ENCODE measurements around the gene SYMPK.
"Not testable (repeated sequence)": the region's sequence is repeated elsewhere in the genome, so short reads cannot be mapped to it uniquely, and the experiment has no call there.

SYMPK gene

DNA sequence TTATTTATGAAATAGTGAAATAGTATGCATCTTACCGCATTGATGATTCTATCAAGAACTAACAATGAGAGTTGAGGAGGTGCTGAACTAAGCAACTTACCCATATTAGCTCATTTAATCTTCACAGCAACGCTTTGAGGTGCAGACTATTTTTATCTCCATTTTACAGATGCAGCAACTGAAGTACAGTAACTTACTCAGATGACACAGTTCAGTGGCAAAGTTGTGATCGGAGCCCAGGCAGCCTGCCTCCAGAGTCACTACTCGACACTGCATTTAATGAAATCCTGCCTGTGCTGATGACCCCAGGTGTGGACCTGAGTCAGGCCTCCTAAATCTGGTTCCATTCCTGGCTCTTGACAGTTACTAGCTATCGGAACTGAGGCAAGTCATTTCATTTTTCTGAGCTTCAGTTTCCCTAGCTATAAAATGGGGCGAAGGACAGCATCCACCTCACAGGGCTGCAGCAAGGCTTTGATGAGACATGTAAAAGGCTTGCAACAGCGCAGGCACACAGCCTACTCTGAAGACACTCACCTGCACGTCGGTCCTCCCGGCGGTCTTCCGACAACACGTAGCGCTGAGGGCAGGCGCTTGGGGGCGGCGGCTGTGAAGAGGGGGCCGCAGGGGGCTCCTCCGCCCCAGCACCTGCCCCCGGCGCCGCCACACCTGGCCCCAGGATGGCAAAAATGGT is 37.9 kb upstream of the SYMPK start:
- Histone ChIP-seq H3K27me3 (ENCODE audit: control insufficient read depth in 5 of 5, insufficient read depth in 4 of 5, low read length in 5 of 5) (no peaks in the 10 kb centered on the region), H3K36me3 (ENCODE audit: control insufficient read depth in 5 of 5, insufficient read depth in 5 of 5, low read length in 5 of 5) (peaks cover 0 to 18% (median 15%) of the 10 kb centered on the region in 5 donors), H3K27ac (ENCODE audit: low read depth, low read length) (no peak overlapping the region), H3K9me3 (ENCODE audit: control insufficient read depth in 5 of 5, low read length in 5 of 5) (no peaks in the 10 kb centered on the region), H3K9ac (ENCODE audit: low read length in 5 of 5) (peak overlapping the region in 1 of 5 donors; percentile 59), H3K4me3 (ENCODE audit: low read depth in 1 of 5, low read length in 5 of 5) (peak overlapping the region in 4 of 5 donors; percentile 48 to 88 (median 72)), H3K4me1 (ENCODE audit: control insufficient read depth in 5 of 5, insufficient read depth in 5 of 5, low read length in 5 of 5) (peaks cover 3 to 26% (median 24%) of the 10 kb centered on the region in 5 donors)

DNA sequence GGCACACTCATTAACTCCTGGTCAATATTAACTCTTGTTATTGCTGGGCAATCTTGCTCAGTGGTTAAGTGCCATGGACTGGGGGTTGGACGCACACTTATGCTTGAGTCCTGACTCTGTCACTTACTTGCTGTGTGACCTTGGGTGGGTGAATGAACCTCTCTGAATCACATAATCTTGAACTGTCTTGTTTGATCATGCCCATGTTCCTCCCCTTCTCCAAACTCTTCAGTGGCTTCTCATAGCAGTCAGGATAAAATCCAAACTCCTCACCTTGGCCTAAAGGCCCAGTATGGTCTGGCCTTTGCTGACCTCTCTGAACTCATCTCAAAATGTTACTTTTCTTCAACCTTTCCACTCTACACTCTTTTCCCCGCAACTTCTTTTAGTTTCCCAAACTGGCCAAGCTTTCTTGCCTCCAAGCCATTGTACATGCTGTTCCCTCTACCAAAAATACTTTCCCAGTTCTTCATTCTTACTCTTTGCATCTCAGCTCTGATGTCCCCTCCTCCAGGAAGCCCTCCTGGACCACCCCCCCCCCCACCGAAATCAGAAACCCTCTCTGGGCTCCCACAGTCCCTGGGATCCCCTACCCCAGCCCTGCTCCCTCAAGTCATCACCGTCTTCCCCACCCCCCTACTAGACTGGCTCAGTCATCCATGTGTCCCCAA is 37.1 kb upstream of the SYMPK start:
- Histone ChIP-seq H3K9me3 (ENCODE audit: control insufficient read depth in 5 of 5, low read length in 5 of 5) (no peaks in the 10 kb centered on the region), H3K9ac (ENCODE audit: low read length in 5 of 5) (no peak overlapping the region), H3K4me1 (ENCODE audit: control insufficient read depth in 5 of 5, insufficient read depth in 5 of 5, low read length in 5 of 5) (peaks cover 3 to 26% (median 24%) of the 10 kb centered on the region in 5 donors), H3K27ac (ENCODE audit: low read depth, low read length) (no peak overlapping the region), H3K27me3 (ENCODE audit: control insufficient read depth in 5 of 5, insufficient read depth in 4 of 5, low read length in 5 of 5) (no peaks in the 10 kb centered on the region), H3K4me3 (ENCODE audit: low read depth in 1 of 5, low read length in 5 of 5) (no peak overlapping the region), H3K36me3 (ENCODE audit: control insufficient read depth in 5 of 5, insufficient read depth in 5 of 5, low read length in 5 of 5) (peaks cover 0 to 25% (median 20%) of the 10 kb centered on the region in 5 donors)

DNA sequence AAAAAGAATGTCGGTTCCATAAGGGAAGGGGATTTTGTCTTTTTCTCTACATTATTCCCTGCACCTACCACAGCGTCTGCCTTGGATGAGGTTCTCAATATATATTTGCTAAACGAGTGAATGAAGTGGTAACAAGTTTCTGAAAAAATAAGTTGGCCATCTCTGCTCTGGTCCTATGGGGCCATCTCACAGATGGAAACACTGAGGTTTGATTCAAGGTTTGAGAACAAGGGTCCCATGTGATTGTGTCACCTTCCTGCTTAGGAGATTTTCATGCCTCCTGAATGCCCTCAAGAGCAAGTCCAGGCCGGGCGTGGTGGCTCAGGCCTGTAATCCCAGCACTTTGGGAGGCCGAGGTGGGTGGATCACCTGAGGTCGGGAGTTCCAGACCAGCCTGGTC is 36.3 kb upstream of the SYMPK start:
- Histone ChIP-seq H3K27me3 (ENCODE audit: control insufficient read depth in 5 of 5, insufficient read depth in 4 of 5, low read length in 5 of 5) (no peaks in the 10 kb centered on the region), H3K4me1 (ENCODE audit: control insufficient read depth in 5 of 5, insufficient read depth in 5 of 5, low read length in 5 of 5) (peaks cover 3 to 26% (median 24%) of the 10 kb centered on the region in 5 donors), H3K4me3 (ENCODE audit: low read depth in 1 of 5, low read length in 5 of 5) (no peak overlapping the region), H3K36me3 (ENCODE audit: control insufficient read depth in 5 of 5, insufficient read depth in 5 of 5, low read length in 5 of 5) (peaks cover 0 to 27% (median 22%) of the 10 kb centered on the region in 5 donors), H3K27ac (ENCODE audit: low read depth, low read length) (no peak overlapping the region), H3K9me3 (ENCODE audit: control insufficient read depth in 5 of 5, low read length in 5 of 5) (no peaks in the 10 kb centered on the region), H3K9ac (ENCODE audit: low read length in 5 of 5) (no peak overlapping the region)

DNA sequence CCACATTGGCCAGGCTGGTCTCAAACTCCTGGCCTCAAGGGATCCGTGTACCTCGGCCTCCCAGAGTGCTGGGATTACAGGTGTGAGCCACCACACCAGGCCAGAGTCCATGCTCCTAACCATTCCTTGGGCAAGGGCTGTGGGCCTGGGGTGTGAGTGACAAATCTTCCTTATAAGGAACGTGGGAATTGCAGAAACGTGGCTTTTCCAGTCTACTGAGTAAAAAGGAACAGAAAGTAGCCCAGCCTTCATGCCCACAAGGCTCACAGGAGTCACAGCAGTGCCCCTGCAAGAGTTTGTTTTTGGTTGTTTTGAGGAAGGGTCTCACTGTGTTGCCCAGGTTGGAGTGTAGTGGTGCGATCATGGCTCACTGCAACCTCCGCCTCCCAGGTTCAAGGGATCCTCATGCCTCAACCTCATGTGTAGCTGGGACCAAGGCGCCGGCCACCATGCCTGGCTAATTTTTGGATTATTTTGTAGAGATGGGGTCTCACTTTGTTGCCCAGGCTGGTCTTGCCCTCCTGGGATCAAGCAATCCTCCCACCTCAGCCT is 34.4 kb upstream of the SYMPK start:
- Histone ChIP-seq H3K9ac (ENCODE audit: low read length in 5 of 5) (no peak overlapping the region), H3K36me3 (ENCODE audit: control insufficient read depth in 5 of 5, insufficient read depth in 5 of 5, low read length in 5 of 5) (peaks cover 0 to 27% (median 22%) of the 10 kb centered on the region in 5 donors), H3K9me3 (ENCODE audit: control insufficient read depth in 5 of 5, low read length in 5 of 5) (no peaks in the 10 kb centered on the region)

DNA sequence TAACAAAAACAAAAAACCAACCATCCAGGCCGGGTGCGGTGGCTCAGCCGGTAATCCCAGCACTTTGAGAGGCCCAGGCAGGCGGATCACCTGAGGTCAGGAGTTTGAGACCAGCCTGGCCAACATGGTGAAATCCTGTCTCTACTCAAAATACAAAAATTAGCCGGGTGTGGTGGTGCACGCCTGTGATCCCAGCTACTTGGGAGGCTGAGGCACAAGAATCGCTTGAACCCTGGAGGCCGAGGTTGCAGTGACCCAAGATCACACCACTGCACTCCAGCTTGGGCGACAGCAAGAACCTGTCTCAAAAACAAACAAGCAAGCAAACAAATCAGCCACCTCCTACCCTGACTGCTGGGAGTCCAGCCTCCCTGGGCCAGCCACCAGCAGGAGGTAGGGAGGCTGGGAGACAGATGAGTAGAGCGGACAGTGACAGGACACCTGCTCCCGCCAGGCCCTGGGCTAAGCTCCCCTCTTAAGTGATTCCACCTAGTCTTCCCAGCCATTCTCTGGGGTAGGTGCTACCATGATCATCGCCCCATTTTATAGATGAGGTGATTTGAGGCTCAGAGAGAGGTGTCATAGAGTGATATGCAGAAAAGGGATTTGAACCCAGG is 33.1 kb upstream of the SYMPK start:
- H3K27me3 ChIP-seq (ENCODE audit: control insufficient read depth in 5 of 5, insufficient read depth in 4 of 5, low read length in 5 of 5); H3K9me3 ChIP-seq (ENCODE audit: control insufficient read depth in 5 of 5, low read length in 5 of 5); H3K9ac ChIP-seq (ENCODE audit: low read length in 5 of 5); H3K27ac ChIP-seq (ENCODE audit: low read depth, low read length); H3K4me1 ChIP-seq (ENCODE audit: control insufficient read depth in 5 of 5, insufficient read depth in 5 of 5, low read length in 5 of 5); H3K4me3 ChIP-seq (ENCODE audit: low read depth in 1 of 5, low read length in 5 of 5): not testable (repeated sequence)
- H3K36me3 ChIP-seq (ENCODE audit: control insufficient read depth in 5 of 5, insufficient read depth in 5 of 5, low read length in 5 of 5): peaks cover 0 to 27% (median 22%) of the 10 kb centered on the region in 5 donors

More for the DNA sequence above, 34.4 kb upstream of the SYMPK start:
- Histone ChIP-seq H3K4me3 (ENCODE audit: low read depth in 1 of 5, low read length in 5 of 5) (no peak overlapping the region), H3K27ac (ENCODE audit: low read depth, low read length) (no peak overlapping the region), H3K4me1 (ENCODE audit: control insufficient read depth in 5 of 5, insufficient read depth in 5 of 5, low read length in 5 of 5) (peaks cover 0 to 17% (median 16%) of the 10 kb centered on the region in 5 donors), H3K27me3 (ENCODE audit: control insufficient read depth in 5 of 5, insufficient read depth in 4 of 5, low read length in 5 of 5) (no peaks in the 10 kb centered on the region)

DNA sequence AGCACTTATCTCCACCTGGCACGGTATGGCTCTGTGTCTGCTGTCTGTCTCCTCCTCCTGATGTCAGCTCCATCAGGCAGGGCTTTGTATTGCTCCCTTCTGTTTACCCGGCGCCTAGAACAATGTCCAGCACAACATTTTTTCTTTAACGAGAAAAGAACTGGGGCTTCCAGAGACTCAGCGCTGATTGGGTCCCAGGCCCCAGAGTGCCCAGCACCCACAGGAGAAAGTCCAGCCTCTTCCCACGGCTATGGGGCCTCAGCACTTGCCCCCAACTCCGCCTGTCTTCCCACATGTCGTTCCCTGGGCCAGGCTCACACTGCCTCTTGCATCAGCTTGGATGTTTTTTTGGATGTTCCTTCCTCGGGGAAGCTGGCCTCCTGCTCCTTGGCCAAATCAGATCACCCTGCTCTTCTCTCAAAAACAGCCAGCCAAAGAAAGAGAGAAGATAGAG is 32.6 kb upstream of the SYMPK start:
- no peak overlapping the region for H3K4me3 ChIP-seq (ENCODE audit: low read depth in 1 of 5, low read length in 5 of 5)
- no peak overlapping the region for H3K9ac ChIP-seq (ENCODE audit: low read length in 5 of 5)
- H3K27ac ChIP-seq (ENCODE audit: low read depth, low read length): no peak overlapping the region
- no peaks in the 10 kb centered on the region for H3K9me3 ChIP-seq (ENCODE audit: control insufficient read depth in 5 of 5, low read length in 5 of 5)
- H3K4me1 ChIP-seq (ENCODE audit: control insufficient read depth in 5 of 5, insufficient read depth in 5 of 5, low read length in 5 of 5): peaks cover 0 to 2% (median 1%) of the 10 kb centered on the region in 5 donors
- H3K36me3 ChIP-seq (ENCODE audit: control insufficient read depth in 5 of 5, insufficient read depth in 5 of 5, low read length in 5 of 5): peaks cover 0 to 27% (median 22%) of the 10 kb centered on the region in 5 donors
- H3K27me3 ChIP-seq (ENCODE audit: control insufficient read depth in 5 of 5, insufficient read depth in 4 of 5, low read length in 5 of 5): no peaks in the 10 kb centered on the region

DNA sequence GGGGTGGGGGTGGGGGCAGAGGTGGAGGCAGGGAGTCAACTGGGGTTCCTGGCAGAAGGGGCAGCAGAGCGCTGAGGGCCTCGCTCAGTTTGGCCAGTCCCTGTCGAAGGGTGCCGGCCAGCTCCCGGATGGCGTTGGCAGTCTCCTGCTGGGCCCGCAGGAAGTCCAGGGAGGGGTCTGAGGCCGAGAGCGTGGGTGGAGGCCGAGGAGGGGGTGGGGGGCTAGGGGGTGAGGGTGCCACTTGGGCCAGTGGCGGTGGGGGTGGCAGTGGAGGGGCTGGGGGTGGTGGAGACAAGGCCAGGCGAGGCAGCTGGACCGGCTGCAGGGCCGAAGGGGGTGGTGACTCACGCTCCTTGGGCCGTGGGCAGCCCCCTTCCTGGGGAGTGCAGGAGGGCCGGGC is 27.9 kb upstream of the SYMPK start:
- Histone ChIP-seq H3K36me3 (ENCODE audit: control insufficient read depth in 5 of 5, insufficient read depth in 5 of 5, low read length in 5 of 5) (peaks cover 0 to 15% (median 8%) of the 10 kb centered on the region in 5 donors), H3K4me3 (ENCODE audit: low read depth in 1 of 5, low read length in 5 of 5) (no peak overlapping the region), H3K27ac (ENCODE audit: low read depth, low read length) (no peak overlapping the region)

DNA sequence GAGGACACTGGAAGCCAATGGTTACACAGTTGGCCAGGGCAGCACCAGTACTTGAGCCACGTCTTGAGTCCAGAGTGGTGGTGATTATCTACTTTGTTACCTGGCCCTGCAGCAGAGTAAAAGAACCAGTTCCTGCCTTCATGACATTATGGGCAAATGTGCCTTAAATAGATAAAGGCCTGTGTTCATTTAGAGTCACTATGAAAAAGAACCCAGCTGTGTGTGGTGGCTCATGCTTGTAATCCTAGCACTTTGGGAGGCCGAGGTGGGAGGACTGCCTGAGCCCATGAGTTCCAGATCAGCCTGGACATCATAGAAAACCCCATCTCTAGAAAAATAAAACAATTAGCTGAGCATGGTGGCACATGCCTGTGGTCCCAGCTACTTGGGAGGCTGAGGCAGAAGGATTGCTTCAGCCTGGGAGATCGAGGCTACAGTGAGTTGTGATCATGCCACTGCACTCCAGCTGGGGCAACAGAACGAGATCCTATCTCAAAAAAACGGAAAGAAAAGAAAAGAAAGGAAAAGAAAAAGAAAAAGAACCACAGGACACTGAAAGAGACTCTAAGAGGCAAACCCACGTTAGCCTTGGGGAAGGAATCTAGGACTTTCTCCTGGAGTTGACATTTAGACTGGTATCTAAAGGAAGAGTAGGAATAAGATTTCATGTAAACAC is 26.4 kb upstream of the SYMPK start:
- Histone ChIP-seq H3K27ac (ENCODE audit: low read depth, low read length) (no peak overlapping the region), H3K27me3 (ENCODE audit: control insufficient read depth in 5 of 5, insufficient read depth in 4 of 5, low read length in 5 of 5) (no peaks in the 10 kb centered on the region), H3K4me3 (ENCODE audit: low read depth in 1 of 5, low read length in 5 of 5) (no peak overlapping the region), H3K36me3 (ENCODE audit: control insufficient read depth in 5 of 5, insufficient read depth in 5 of 5, low read length in 5 of 5) (peaks cover 0 to 10% (median 4%) of the 10 kb centered on the region in 5 donors), H3K4me1 (ENCODE audit: control insufficient read depth in 5 of 5, insufficient read depth in 5 of 5, low read length in 5 of 5) (peaks cover 3 to 24% (median 23%) of the 10 kb centered on the region in 5 donors), H3K9me3 (ENCODE audit: control insufficient read depth in 5 of 5, low read length in 5 of 5) (no peaks in the 10 kb centered on the region), H3K9ac (ENCODE audit: low read length in 5 of 5) (no peak overlapping the region)

More for the DNA sequence above, 27.9 kb upstream of the SYMPK start:
- no peaks in the 10 kb centered on the region for H3K27me3 ChIP-seq (ENCODE audit: control insufficient read depth in 5 of 5, insufficient read depth in 4 of 5, low read length in 5 of 5)
- H3K9ac ChIP-seq (ENCODE audit: low read length in 5 of 5): no peak overlapping the region
- H3K9me3 ChIP-seq (ENCODE audit: control insufficient read depth in 5 of 5, low read length in 5 of 5): no peaks in the 10 kb centered on the region
- H3K4me1 ChIP-seq (ENCODE audit: control insufficient read depth in 5 of 5, insufficient read depth in 5 of 5, low read length in 5 of 5): peaks cover 0 to 11% (median 11%) of the 10 kb centered on the region in 5 donors

DNA sequence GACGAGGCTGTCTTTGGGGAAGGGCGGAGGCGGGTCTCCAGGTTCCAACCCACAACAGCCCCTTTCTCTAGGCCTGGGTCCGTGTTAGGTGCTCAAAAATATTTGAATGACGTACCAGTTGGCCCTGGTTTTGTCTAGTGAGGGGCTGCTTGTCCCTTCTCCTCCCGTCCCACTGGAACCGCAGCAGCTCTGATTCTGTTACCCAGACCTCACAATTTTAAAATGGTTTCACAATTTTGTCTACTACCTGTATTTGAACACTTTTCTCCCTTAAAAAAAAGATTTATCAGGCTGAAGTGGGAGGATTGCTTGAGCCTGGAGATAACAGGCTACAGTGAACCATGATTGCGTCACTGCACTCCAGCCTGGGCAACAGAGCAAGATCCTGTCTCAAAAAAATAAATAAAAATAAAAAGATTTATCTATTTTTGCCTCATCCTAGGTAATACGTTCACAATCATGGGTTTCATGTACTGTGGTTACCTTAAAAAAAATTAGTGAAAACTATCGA is 24.3 kb upstream of the SYMPK start:
- Histone ChIP-seq H3K9ac (ENCODE audit: low read length in 5 of 5) (peak overlapping the region; percentile 87 to 98 (median 93)), H3K27ac (ENCODE audit: low read depth, low read length) (peak overlapping the region; percentile 92), H3K4me1 (ENCODE audit: control insufficient read depth in 5 of 5, insufficient read depth in 5 of 5, low read length in 5 of 5) (peaks cover 3 to 43% (median 41%) of the 10 kb centered on the region in 5 donors), H3K27me3 (ENCODE audit: control insufficient read depth in 5 of 5, insufficient read depth in 4 of 5, low read length in 5 of 5) (no peaks in the 10 kb centered on the region), H3K4me3 (ENCODE audit: low read depth in 1 of 5, low read length in 5 of 5) (peak overlapping the region; percentile 76 to 93 (median 86)), H3K9me3 (ENCODE audit: control insufficient read depth in 5 of 5, low read length in 5 of 5) (no peaks in the 10 kb centered on the region), H3K36me3 (ENCODE audit: control insufficient read depth in 5 of 5, insufficient read depth in 5 of 5, low read length in 5 of 5) (peaks cover 0 to 15% (median 5%) of the 10 kb centered on the region in 5 donors)

All from subcutaneous abdominal adipose tissue (tissue), 5 donors.